ENCODE measurements around the gene MYOZ3.

Gene MYOZ3

GRCh38 chr5:150637245-150638052, 23.6 kb upstream of the MYOZ3 start:
- H3K4me1 ChIP-seq (ENCODE audit: control insufficient read depth, insufficient read depth, low read length): peaks cover 29% of the 10 kb centered on the region
- H3K36me3 ChIP-seq (ENCODE audit: control insufficient read depth, insufficient read depth, low read length): no peaks in the 10 kb centered on the region
- no peaks in the 10 kb centered on the region for H3K9me3 ChIP-seq (ENCODE audit: control insufficient read depth, low read length)
- 28 to 33% methylated on average over 20 to 21 of the region's 21 CpGs for WGBS, 2 experiments
- H3K27me3 ChIP-seq (ENCODE audit: control insufficient read depth, insufficient read depth, low read length, poor library complexity, severe bottlenecking): no peaks in the 10 kb centered on the region
- peak overlapping the region; percentile 16 for H3K27ac ChIP-seq (ENCODE audit: insufficient read depth, low read depth, low read length, poor library complexity, severe bottlenecking)
- H3K4me3 ChIP-seq (ENCODE audit: insufficient read depth, low read depth, low read length): no peak overlapping the region

GRCh38 chr5:150638053-150638444, 23.0 kb upstream of the MYOZ3 start:
- Histone ChIP-seq H3K27ac (ENCODE audit: insufficient read depth, low read depth, low read length, poor library complexity, severe bottlenecking) (no peak overlapping the region), H3K4me3 (ENCODE audit: insufficient read depth, low read depth, low read length) (no peak overlapping the region), H3K9me3 (ENCODE audit: control insufficient read depth, low read length) (no peaks in the 10 kb centered on the region), H3K36me3 (ENCODE audit: control insufficient read depth, insufficient read depth, low read length) (no peaks in the 10 kb centered on the region), H3K4me1 (ENCODE audit: control insufficient read depth, insufficient read depth, low read length) (peaks cover 32% of the 10 kb centered on the region), H3K27me3 (ENCODE audit: control insufficient read depth, insufficient read depth, low read length, poor library complexity, severe bottlenecking) (no peaks in the 10 kb centered on the region)
- WGBS, 2 experiments: 31 to 38% methylated on average over 1 of the region's 1 CpG

GRCh38 chr5:150638488-150639376, 22.3 kb upstream of the MYOZ3 start:
- Histone ChIP-seq H3K27ac (ENCODE audit: insufficient read depth, low read depth, low read length, poor library complexity, severe bottlenecking) (no peak overlapping the region), H3K27me3 (ENCODE audit: control insufficient read depth, insufficient read depth, low read length, poor library complexity, severe bottlenecking) (no peaks in the 10 kb centered on the region), H3K9me3 (ENCODE audit: control insufficient read depth, low read length) (no peaks in the 10 kb centered on the region), H3K4me3 (ENCODE audit: insufficient read depth, low read depth, low read length) (no peak overlapping the region), H3K36me3 (ENCODE audit: control insufficient read depth, insufficient read depth, low read length) (no peaks in the 10 kb centered on the region), H3K4me1 (ENCODE audit: control insufficient read depth, insufficient read depth, low read length) (peaks cover 32% of the 10 kb centered on the region)
- 80% methylated on average over 6 of the region's 6 CpGs for WGBS, 2 experiments

GRCh38 chr5:150639377-150639692, 21.7 kb upstream of the MYOZ3 start:
- 86 to 87% methylated on average over 3 of the region's 3 CpGs for WGBS, 2 experiments
- H3K27ac ChIP-seq (ENCODE audit: insufficient read depth, low read depth, low read length, poor library complexity, severe bottlenecking): no peak overlapping the region
- H3K27me3 ChIP-seq (ENCODE audit: control insufficient read depth, insufficient read depth, low read length, poor library complexity, severe bottlenecking): no peaks in the 10 kb centered on the region
- no peaks in the 10 kb centered on the region for H3K9me3 ChIP-seq (ENCODE audit: control insufficient read depth, low read length)
- H3K4me3 ChIP-seq (ENCODE audit: insufficient read depth, low read depth, low read length): no peak overlapping the region
- H3K36me3 ChIP-seq (ENCODE audit: control insufficient read depth, insufficient read depth, low read length): no peaks in the 10 kb centered on the region
- peaks cover 37% of the 10 kb centered on the region for H3K4me1 ChIP-seq (ENCODE audit: control insufficient read depth, insufficient read depth, low read length)

- WGBS, 2 experiments: 88 to 89% methylated on average over 5 of the region's 5 CpGs
- no peaks in the 10 kb centered on the region for H3K9me3 ChIP-seq (ENCODE audit: control insufficient read depth, low read length)
- H3K4me3 ChIP-seq (ENCODE audit: insufficient read depth, low read depth, low read length): no peak overlapping the region
- peaks cover 42% of the 10 kb centered on the region for H3K4me1 ChIP-seq (ENCODE audit: control insufficient read depth, insufficient read depth, low read length)
- H3K27me3 ChIP-seq (ENCODE audit: control insufficient read depth, insufficient read depth, low read length, poor library complexity, severe bottlenecking): no peaks in the 10 kb centered on the region
- H3K36me3 ChIP-seq (ENCODE audit: control insufficient read depth, insufficient read depth, low read length): no peaks in the 10 kb centered on the region
- no peak overlapping the region for H3K27ac ChIP-seq (ENCODE audit: insufficient read depth, low read depth, low read length, poor library complexity, severe bottlenecking)
Measured at GRCh38 chr5:150639751-150640150, 21.3 kb upstream of the MYOZ3 start.

GRCh38 chr5:150640311-150641005, 20.6 kb upstream of the MYOZ3 start, which contains the start of gene SYNPO:
SYNPO (plus strand) TSS chr5:150640660; CDS start chr5:150648276, 7,616 bp downstream.
- peaks cover 49% of the 10 kb centered on the region for H3K4me1 ChIP-seq (ENCODE audit: control insufficient read depth, insufficient read depth, low read length)
- H3K4me3 ChIP-seq (ENCODE audit: insufficient read depth, low read depth, low read length): no peak within 1 kb of the TSS
- no peaks in the 10 kb centered on the region for H3K9me3 ChIP-seq (ENCODE audit: control insufficient read depth, low read length)
- WGBS, 2 experiments: 72% methylated on average over 14 of the region's 14 CpGs
- H3K27me3 ChIP-seq (ENCODE audit: control insufficient read depth, insufficient read depth, low read length, poor library complexity, severe bottlenecking): no peaks in the 10 kb centered on the region
- no peak within 1 kb of the TSS for H3K27ac ChIP-seq (ENCODE audit: insufficient read depth, low read depth, low read length, poor library complexity, severe bottlenecking)
- no peaks in the 10 kb centered on the region for H3K36me3 ChIP-seq (ENCODE audit: control insufficient read depth, insufficient read depth, low read length)

GRCh38 chr5:150641006-150641570, 20.0 kb upstream of the MYOZ3 start:
- WGBS, 2 experiments: 82 to 84% methylated on average over 9 of the region's 9 CpGs
- Histone ChIP-seq H3K27ac (ENCODE audit: insufficient read depth, low read depth, low read length, poor library complexity, severe bottlenecking) (no peak overlapping the region), H3K4me1 (ENCODE audit: control insufficient read depth, insufficient read depth, low read length) (peaks cover 51% of the 10 kb centered on the region)

GRCh38 chr5:150641824-150642566, 19.1 kb upstream of the MYOZ3 start:
- WGBS, 2 experiments: 83 to 89% methylated on average over 5 of the region's 5 CpGs
- no peak overlapping the region for H3K27ac ChIP-seq (ENCODE audit: insufficient read depth, low read depth, low read length, poor library complexity, severe bottlenecking)
- no peak overlapping the region for H3K4me3 ChIP-seq (ENCODE audit: insufficient read depth, low read depth, low read length)
- H3K9me3 ChIP-seq (ENCODE audit: control insufficient read depth, low read length): no peaks in the 10 kb centered on the region
- no peaks in the 10 kb centered on the region for H3K36me3 ChIP-seq (ENCODE audit: control insufficient read depth, insufficient read depth, low read length)
- H3K27me3 ChIP-seq (ENCODE audit: control insufficient read depth, insufficient read depth, low read length, poor library complexity, severe bottlenecking): no peaks in the 10 kb centered on the region
- H3K4me1 ChIP-seq (ENCODE audit: control insufficient read depth, insufficient read depth, low read length): peaks cover 51% of the 10 kb centered on the region

More at GRCh38 chr5:150641006-150641570, 20.0 kb upstream of the MYOZ3 start:
- no peaks in the 10 kb centered on the region for H3K27me3 ChIP-seq (ENCODE audit: control insufficient read depth, insufficient read depth, low read length, poor library complexity, severe bottlenecking)
- H3K9me3 ChIP-seq (ENCODE audit: control insufficient read depth, low read length): no peaks in the 10 kb centered on the region
- H3K36me3 ChIP-seq (ENCODE audit: control insufficient read depth, insufficient read depth, low read length): no peaks in the 10 kb centered on the region
- no peak overlapping the region for H3K4me3 ChIP-seq (ENCODE audit: insufficient read depth, low read depth, low read length)

GRCh38 chr5:150642567-150642927, 18.5 kb upstream of the MYOZ3 start:
- H3K4me1 ChIP-seq (ENCODE audit: control insufficient read depth, insufficient read depth, low read length): peaks cover 48% of the 10 kb centered on the region
- no peak overlapping the region for H3K27ac ChIP-seq (ENCODE audit: insufficient read depth, low read depth, low read length, poor library complexity, severe bottlenecking)
- H3K36me3 ChIP-seq (ENCODE audit: control insufficient read depth, insufficient read depth, low read length): no peaks in the 10 kb centered on the region
- 86 to 87% methylated on average over 5 of the region's 5 CpGs for WGBS, 2 experiments
- H3K27me3 ChIP-seq (ENCODE audit: control insufficient read depth, insufficient read depth, low read length, poor library complexity, severe bottlenecking): no peaks in the 10 kb centered on the region
- no peaks in the 10 kb centered on the region for H3K9me3 ChIP-seq (ENCODE audit: control insufficient read depth, low read length)
- no peak overlapping the region for H3K4me3 ChIP-seq (ENCODE audit: insufficient read depth, low read depth, low read length)
